CD1c-positive myeloid dendritic cell (primary cell): Measurements from ENCODE around the gene TARBP1.
"Not testable (repeated sequence)": the region's sequence is repeated elsewhere in the genome, so short reads cannot be mapped to it uniquely, and the experiment has no call there.

Experiments
- DNase-seq: peaks from one replicate; pipeline ENCODE4 v3.0.0-alpha.2; 2016; ENCODE audit errors: extremely low spot score

TARBP1 gene

DNA sequence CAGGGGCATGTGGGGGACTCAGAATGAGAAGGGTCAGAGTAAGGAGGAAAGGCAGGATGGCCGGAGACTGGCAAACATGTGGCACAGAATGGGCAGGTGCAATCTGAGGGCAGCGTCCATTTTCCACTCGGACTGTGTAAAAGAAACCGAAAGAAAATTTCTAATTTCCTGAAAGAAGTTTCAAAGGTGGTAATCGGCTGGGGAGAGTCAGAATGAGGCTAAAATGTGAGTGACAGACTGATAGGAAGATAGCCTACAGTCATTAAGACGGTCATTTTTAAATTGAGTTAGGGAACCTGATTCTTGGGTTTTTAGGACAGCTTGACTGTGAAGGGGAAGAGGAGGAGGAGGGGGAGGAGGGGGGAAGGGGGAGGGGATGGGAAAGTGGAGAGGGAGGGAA is 82.1 kb downstream of the TARBP1 start:
- peak; percentile 27 for DNase-seq

DNA sequence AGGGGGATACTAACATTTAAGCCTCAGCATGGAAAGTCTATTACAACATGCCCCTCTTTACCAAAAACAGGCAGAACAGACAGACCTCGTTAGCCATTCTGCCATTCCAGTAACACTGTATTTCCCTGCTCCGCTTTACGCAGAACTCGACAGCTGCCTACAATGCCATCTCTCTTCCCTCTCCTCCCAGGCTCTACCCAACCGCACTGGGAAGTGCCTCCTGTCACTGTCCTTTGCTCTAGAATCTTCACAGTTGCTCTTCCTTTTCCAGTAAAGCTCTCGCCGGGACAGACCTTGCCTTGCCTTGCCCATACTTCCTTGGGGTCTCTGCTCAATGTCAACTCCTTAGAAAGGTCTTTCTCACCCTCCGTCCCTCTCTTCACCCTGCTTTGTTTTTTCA is 82.9 kb downstream of the TARBP1 start:
- DNase-seq: peak; percentile 29

- peak; percentile 23 for DNase-seq
These were observed 83.7 kb downstream of the TARBP1 start for GRCh38 chr1:234395297-234395696.

GRCh38 chr1:234393190-234393589 is 85.8 kb downstream of the TARBP1 start:
- DNase-seq: no peak

DNA sequence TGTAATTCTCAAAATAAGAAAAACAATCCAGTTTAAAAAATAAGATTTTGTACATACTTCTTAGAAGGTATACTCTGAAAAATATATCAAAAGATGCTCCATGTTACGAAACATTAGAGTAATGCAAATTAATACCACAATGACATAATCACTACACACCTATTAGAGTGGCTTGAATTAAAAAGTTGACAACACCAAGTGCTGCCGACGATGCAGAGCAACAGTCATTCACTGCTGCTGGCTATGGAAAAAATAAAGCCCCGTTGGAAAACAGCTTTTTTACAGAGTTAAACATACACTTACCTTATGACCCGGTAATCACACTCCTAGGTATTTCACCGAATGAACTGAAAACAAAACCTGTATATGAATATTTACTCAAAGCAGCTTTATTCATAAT is 90.9 kb downstream of the TARBP1 start:
- no peak for DNase-seq

- DNase-seq: no peak
These were observed 92.9 kb downstream of the TARBP1 start for GRCh38 chr1:234386122-234386521.

GRCh38 chr1:234381699-234382555 is 97.1 kb downstream of the TARBP1 start:
- DNase-seq: no peak

DNA sequence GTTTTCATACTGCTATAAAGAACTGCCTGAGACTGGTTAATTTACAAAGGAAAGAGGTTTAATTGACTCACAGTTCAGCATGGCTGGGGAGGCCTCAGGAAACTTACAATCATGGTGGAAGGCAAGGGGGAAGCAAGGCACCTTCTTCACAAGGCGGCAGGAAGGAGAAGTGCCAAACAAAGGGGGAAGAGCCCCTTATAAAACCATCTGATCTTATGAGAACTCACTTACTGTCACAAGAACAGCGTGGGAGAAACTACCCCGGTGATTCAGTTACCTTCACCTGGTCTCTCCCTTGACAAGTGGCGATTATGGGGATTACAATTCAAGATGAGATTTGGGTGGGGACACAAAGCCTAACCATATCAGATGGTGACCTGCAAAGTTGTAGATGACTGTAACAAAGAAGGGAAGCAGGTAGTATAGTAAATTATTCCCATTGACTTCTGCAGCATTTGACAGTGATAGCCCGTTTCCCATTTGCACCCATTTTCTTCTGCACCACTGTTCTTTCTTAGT is 99.3 kb downstream of the TARBP1 start:
- DNase-seq: not testable (repeated sequence)

DNA sequence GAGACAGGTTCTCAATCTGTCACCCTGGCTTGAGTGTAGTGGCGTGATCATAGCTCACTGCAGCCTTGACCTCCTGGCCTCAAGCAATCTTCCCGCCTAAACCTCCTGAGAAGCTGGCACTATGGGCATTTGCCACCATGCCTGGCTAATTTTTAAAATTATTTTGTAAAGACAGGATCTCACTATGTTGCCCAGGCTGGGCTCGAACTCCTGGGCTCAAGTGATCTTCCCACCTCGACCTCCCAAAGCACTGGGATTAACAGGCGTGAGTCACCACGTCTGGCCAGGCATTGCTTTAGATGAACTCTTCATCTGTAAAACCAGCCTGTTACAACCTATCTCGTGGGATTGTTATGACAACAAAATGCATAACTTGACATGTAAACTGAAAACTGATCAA is 103.3 kb downstream of the TARBP1 start:
- no peak for DNase-seq

- no peak for DNase-seq
These were observed 105.1 kb downstream of the TARBP1 start for GRCh38 chr1:234373959-234374254.

GRCh38 chr1:234373064-234373958 is 105.7 kb downstream of the TARBP1 start, which contains the start of gene COA6:
Gene COA6 (plus strand): TSS chr1:234373456. CDS start chr1:234373467, 11 bp downstream.
- DNase-seq: peak; percentile 96

DNA sequence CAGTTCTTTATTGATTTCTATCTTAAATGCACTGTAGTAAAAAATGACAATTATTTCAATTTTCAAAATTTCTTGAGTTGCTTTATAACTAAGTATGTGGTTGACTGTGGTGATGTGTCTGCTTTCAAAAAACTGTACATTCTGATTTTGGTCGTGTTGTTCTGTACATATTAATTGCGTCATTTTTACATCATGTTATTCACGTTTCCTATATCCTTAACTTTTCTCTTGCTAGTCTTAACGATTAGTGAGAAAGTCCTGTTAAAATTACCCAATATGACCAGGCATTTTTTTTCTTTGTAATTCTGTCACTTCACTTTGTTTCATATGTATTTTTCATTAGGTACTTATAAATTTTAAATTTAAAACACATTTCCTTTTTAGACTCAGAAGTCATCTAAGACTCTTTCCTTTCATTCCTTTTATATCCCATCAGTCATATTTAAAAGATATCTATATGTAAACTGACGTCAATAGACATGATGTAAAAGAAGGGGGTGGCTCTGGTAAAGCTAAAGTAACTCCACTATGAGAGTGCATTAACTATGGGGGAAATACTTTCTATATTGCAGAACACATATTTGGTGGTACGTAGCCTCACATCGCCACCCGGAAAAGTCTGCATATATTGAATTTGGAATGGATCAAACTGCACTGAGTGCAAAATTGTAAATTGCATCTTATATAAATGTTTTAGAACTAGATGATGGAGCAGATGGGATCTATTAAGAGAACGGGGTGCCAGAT is 106.8 kb downstream of the TARBP1 start:
- DNase-seq: peak; percentile 14

DNA sequence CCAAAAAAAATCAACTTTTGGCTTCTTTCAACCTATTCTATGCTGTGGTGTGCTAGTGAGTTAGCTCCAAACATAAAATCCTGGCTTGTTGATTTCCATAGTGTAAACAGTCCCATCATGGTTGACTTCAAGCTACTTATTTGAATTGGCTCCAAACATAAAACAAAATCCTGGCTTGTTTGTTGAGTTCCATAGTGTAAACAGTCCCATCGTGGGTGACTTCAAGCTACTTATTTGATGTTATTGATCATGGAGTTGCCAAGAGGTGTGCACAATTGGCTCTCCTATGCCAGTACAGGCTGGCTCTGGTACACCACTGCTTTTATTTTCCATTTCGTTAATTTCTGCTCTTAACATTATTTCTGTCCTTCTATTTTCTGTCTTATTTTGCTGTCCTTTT is 107.6 kb downstream of the TARBP1 start:
- no peak for DNase-seq

- peak; percentile 14 for DNase-seq
These were observed 109.2 kb downstream of the TARBP1 start for GRCh38 chr1:234369784-234370183.

DNA sequence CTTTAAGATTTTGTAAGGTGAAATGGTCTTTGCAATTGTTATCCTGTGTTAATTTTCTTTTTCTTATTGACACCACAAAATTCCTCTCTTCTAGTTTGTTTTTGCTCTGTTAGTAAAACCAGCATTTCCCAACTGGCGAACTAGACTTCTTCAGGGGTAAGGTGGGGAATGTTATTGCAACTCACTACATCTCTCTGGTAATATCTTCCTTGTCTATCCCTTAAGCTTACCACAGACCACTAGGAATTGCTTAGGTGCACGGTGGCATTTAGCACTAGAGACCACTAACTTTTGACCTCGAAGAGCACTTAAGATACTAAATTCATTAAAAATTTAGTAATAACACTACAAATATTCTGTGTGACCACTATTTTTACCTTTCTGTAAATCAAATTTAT is 109.9 kb downstream of the TARBP1 start:
- DNase-seq: no peak

GRCh38 chr1:234368320-234369032 is 110.5 kb downstream of the TARBP1 start:
- DNase-seq: peak; percentile 41

GRCh38 chr1:234362558-234362957 is 116.4 kb downstream of the TARBP1 start:
- no peak for DNase-seq

- DNase-seq: no peak
These were observed 117.8 kb downstream of the TARBP1 start for GRCh38 chr1:234361102-234361603.

GRCh38 chr1:234357831-234358230 is 121.1 kb downstream of the TARBP1 start:
- no peak for DNase-seq

DNA sequence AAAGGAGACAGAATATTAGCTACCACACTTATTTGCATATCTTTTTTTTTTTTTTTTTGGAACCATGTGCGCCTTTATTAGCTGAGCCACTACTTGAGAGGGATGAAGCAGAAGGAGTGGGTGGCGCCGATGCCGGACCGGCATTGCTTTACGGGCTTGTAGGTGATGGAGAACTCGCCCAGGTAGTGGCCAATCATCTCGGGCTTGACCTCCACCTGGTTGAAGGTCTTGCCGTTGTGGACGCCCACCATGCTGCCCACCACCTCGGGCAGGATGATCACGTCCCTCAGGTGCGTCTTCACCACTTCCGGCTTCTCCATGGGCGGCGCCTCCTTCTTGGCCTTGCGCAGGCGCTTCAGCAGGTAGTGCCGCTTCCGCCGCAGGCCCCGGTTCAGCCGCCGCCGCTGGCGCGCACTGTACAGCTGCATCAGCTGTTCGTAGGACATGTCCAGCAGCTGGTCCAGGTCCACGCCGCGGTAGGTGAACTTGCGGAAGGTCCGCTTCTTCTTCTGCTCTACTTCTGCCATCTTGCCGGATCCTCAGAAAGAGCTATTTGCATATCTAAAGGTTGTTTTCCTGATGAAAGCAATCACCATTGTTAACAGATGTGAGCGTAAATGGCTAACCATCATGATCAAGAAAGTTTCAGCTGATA is 122.2 kb downstream of the TARBP1 start:
- DNase-seq: peak; percentile 11
